ENCODE measurements around the gene YIF1A.
"Not testable (repeated sequence)": the region's sequence is repeated elsewhere in the genome, so short reads cannot be mapped to it uniquely, and the experiment has no call there.

YIF1A gene

GRCh38 chr11:66325263-66325671 lies 36.3 kb upstream of the YIF1A start:
- no peak for DNase-seq

- DNase-seq: no peak
These were observed 35.7 kb upstream of the YIF1A start for GRCh38 chr11:66324664-66325063.

- DNase-seq: no peak
These were observed 34.7 kb upstream of the YIF1A start for GRCh38 chr11:66323684-66324083.

- DNase-seq: no peak
These were observed 33.9 kb upstream of the YIF1A start for GRCh38 chr11:66322732-66323427.

- DNase-seq: no peak
These were observed 32.7 kb upstream of the YIF1A start for GRCh38 chr11:66321606-66322005.

GRCh38 chr11:66320748-66321147 lies 31.8 kb upstream of the YIF1A start:
- DNase-seq: not testable (repeated sequence)

- not testable (repeated sequence) for DNase-seq
These were observed 31.3 kb upstream of the YIF1A start for GRCh38 chr11:66320289-66320688.

GRCh38 chr11:66318600-66318970 lies 29.6 kb upstream of the YIF1A start:
- DNase-seq: no peak

- DNase-seq: peak in 1 of 2 donors; percentile 33
These were observed 29.0 kb upstream of the YIF1A start for GRCh38 chr11:66317723-66318599.

- DNase-seq: peak in 1 of 2 donors; percentile 45
These were observed 28.4 kb upstream of the YIF1A start for GRCh38 chr11:66317322-66317722.

- DNase-seq: no peak
These were observed 27.9 kb upstream of the YIF1A start, which contains the start of gene CD248 for GRCh38 chr11:66316849-66317251. TSS of gene CD248 (minus strand) at chr11:66317044. CDS start at chr11:66317027, 17 bp downstream.

GRCh38 chr11:66315921-66316811 lies 27.2 kb upstream of the YIF1A start:
- DNase-seq: no peak

- no peak for DNase-seq
These were observed 26.5 kb upstream of the YIF1A start for GRCh38 chr11:66315498-66315885.

- DNase-seq: no peak
These were observed 25.9 kb upstream of the YIF1A start for GRCh38 chr11:66314561-66315497.

GRCh38 chr11:66314186-66314501 lies 25.2 kb upstream of the YIF1A start:
- no peak for DNase-seq

- no peak for DNase-seq
These were observed 24.6 kb upstream of the YIF1A start for GRCh38 chr11:66313321-66314185.

- peak; percentile 94 to 96 for DNase-seq
These were observed 23.8 kb upstream of the YIF1A start for GRCh38 chr11:66312549-66313320.

GRCh38 chr11:66311965-66312548 lies 23.1 kb upstream of the YIF1A start:
- peak; percentile 87 to 95 for DNase-seq

GRCh38 chr11:66311470-66311964 lies 22.6 kb upstream of the YIF1A start:
- no peak for DNase-seq

Data from stimulated activated CD4-positive, alpha-beta T cell treated with anti-CD3 and anti-CD28 coated beads, Interleukin-2, amount 100 ng/mL, for 24 hours (primary cell).